ENCODE measurements around the gene TPRX1.

GRCh38 chr19:47755065-47755761 lies 49.1 kb downstream of the TPRX1 start:
- TF ChIP-seq TAF1 (IDR thresholded peaks at IDR 0.05; ENCODE audit: low read depth, low read length) = no peak
- TF ChIP-seq POLR2AphosphoS5 (IDR thresholded peaks at IDR 0.05; ENCODE audit: low read depth, low read length) = no peak
